Mucosa of rectum (tissue), 2 donors: ENCODE results near the gene FAM199X.

Experiments used
- H3K27ac ChIP-seq, 2 donors: one replicate each; pipeline ENCODE4 v1.7.0; 2013; ENCODE audit warnings: inconsistent platforms in 2 of 2, low read depth in 2 of 2, low read length in 2 of 2
- H3K27me3 ChIP-seq, 2 donors: one replicate each; pipeline ENCODE4 v1.7.0; 2013; ENCODE audit warnings: low read length in 2 of 2; ENCODE audit not compliant: control insufficient read depth in 2 of 2, insufficient read depth in 2 of 2
- H3K36me3 ChIP-seq, 2 donors: one replicate each; pipeline ENCODE4 v1.7.0; 2013; ENCODE audit warnings: low read length in 2 of 2; ENCODE audit not compliant: control insufficient read depth in 2 of 2, insufficient read depth in 2 of 2
- H3K4me1 ChIP-seq, 2 donors: one replicate each; pipeline ENCODE4 v1.7.0; 2013; ENCODE audit warnings: low read length in 2 of 2, mild to moderate bottlenecking in 1 of 2; ENCODE audit not compliant: control insufficient read depth in 2 of 2, insufficient read depth in 2 of 2
- H3K4me3 ChIP-seq, 2 donors: one replicate each; pipeline ENCODE4 v1.7.0; 2013; ENCODE audit warnings: low read length in 2 of 2
- H3K9ac ChIP-seq, 2 donors: one replicate each; pipeline ENCODE4 v1.7.0; 2013; ENCODE audit warnings: low read length in 2 of 2, low read depth in 1 of 2, mild to moderate bottlenecking in 1 of 2
- H3K9me3 ChIP-seq, 2 donors: one replicate each; pipeline ENCODE4 v1.7.0; 2013; ENCODE audit warnings: low read length in 2 of 2; ENCODE audit not compliant: control insufficient read depth in 2 of 2
- donor health status: healthy.
- donor health status: Normal muscosa, but diverticular disease.

The FAM199X gene

DNA sequence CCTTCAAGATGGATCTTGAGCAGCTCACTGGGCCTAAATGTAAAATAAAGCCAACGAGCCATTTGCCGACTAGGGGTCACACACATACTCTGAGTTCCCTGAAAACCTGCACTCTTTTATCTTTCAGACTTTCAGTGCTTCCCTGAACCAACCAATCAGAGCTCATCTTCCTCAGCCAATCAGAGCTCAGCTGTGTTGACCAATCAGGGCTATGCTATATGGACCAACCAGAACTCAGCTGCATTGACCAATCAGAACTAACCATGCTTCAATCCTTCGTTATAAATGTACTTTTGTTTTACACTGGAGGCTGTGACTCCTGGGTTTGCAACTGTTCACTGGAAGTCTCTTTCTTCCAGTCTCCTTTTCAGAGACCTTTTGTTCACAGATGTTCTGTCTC lies 28.8 kb upstream of the FAM199X start:
- Histone ChIP-seq H3K4me3 (no peak overlapping the region), H3K9ac (no peak overlapping the region), H3K27ac (no peak overlapping the region), H3K27me3 (no peaks in the 10 kb centered on the region), H3K4me1 (peaks cover 0 to 4% of the 10 kb centered on the region in 2 donors), H3K9me3 (no peaks in the 10 kb centered on the region), H3K36me3 (no peaks in the 10 kb centered on the region)

DNA sequence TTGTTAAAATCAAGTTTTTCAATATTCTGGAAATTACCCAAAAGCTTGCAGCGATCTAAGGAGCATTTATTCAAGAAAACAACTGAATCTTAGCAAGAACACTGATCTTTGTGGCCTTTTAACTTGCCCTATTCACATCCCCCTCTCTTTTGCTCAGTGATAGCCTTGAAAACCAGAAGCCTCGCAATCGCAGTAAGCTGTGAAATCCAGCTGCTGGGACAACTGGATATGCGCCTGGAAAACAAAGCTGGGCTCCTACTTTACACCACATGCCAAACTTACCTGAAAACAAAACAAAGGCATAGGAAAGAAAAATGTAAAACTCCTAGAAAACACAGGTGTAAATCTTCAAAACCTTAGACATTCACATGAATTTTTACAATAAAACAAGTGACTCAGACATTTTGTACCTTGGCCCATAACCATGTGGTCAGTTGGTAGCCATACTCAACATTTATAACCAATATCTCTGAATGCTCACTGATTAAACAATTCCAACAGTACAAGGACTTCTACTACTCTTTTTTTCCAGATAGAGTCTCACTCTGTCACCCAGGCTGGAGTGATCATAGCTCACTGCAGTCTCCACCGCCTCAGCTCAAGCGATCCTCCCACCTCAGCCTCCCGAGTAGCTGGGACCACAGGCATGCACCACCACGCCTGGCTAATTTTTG lies 25.0 kb upstream of the FAM199X start:
- no peak overlapping the region for H3K9ac ChIP-seq
- H3K27me3 ChIP-seq, result no peaks in the 10 kb centered on the region
- no peak overlapping the region for H3K27ac ChIP-seq
- H3K4me3 ChIP-seq, result no peak overlapping the region
- peaks cover 0 to 2% of the 10 kb centered on the region in 2 donors for H3K4me1 ChIP-seq
- no peaks in the 10 kb centered on the region for H3K36me3 ChIP-seq
- no peaks in the 10 kb centered on the region for H3K9me3 ChIP-seq

DNA sequence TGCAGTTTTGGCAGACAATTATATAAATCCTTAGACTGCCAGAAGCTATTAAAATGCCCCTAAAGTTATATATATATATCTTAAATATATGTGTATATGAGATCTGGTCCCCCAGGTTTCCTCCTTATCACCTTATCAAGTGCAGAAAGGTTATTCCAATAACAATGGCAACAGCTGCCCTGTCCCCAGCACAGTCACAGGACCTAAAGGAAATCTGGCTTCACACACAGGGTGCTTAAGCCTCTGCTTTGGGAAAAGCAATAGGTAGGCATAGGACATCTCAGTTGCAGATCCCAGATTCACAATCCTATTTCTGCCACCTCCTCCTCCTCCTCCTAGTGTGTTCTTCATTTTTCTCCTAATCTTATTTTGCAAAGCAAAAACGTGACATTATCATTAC lies 15.2 kb upstream of the FAM199X start:
- no peaks in the 10 kb centered on the region for H3K27me3 ChIP-seq
- no peak overlapping the region for H3K4me3 ChIP-seq
- H3K36me3 ChIP-seq, result no peaks in the 10 kb centered on the region
- no peaks in the 10 kb centered on the region for H3K9me3 ChIP-seq
- no peak overlapping the region for H3K27ac ChIP-seq
- no peaks in the 10 kb centered on the region for H3K4me1 ChIP-seq
- no peak overlapping the region for H3K9ac ChIP-seq

DNA sequence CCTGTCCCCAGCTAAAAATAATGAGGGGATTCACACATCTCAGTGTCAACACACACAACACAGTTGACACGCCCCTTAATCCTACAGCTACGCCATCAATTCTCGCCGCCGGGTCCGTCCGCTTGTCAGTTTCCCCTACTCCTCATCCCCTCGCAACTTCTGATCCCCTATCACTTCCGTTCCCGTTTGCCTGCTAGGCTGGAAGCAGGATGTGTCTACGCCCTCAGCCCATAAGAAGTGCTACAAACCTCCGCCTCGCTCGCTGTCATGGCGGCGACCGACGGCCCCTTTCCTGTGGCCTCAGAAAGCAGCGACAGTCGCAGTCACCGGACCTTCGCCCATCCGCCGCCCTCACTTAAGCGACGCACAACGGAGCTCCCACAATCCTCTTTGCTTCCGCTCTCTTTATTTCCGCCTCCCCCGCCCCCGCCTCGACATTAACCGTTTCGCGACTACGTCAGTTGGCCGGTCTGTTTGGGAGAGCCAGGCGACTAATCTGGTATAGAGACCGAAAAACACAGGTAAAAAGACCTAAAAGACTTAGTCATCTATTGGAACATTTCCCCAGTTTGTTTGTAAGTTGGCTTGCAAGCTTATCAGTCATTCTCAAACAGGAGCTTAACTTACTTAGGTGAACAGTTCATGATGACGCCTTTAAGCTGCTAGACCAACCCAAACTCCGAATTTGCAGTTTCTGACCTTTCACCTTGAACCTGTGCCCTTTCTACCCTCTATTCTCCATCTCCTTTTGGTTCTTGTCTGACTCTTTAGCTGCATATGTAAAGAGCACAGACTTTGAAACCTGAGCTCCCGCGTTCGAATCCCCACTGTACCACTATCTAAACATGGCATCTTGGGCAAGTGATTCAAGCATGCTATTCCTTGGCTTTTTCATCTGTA lies 9.4 kb upstream of the FAM199X start, which contains the start of gene SLC25A53:
Gene SLC25A53 (minus strand): TSS at position 380 of the 900 bp plus-strand sequence. CDS start 51,752 bp downstream, outside the sequence.
- Histone ChIP-seq H3K9me3 (no peaks in the 10 kb centered on the region), H3K27me3 (peaks cover 0 to 4% of the 10 kb centered on the region in 2 donors), H3K27ac (peak within 1 kb of the TSS; percentile 88 to 90), H3K4me3 (peak within 1 kb of the TSS; percentile 79 to 84), H3K9ac (peak within 1 kb of the TSS; percentile 63 to 81), H3K4me1 (no peaks in the 10 kb centered on the region), H3K36me3 (no peaks in the 10 kb centered on the region)

DNA sequence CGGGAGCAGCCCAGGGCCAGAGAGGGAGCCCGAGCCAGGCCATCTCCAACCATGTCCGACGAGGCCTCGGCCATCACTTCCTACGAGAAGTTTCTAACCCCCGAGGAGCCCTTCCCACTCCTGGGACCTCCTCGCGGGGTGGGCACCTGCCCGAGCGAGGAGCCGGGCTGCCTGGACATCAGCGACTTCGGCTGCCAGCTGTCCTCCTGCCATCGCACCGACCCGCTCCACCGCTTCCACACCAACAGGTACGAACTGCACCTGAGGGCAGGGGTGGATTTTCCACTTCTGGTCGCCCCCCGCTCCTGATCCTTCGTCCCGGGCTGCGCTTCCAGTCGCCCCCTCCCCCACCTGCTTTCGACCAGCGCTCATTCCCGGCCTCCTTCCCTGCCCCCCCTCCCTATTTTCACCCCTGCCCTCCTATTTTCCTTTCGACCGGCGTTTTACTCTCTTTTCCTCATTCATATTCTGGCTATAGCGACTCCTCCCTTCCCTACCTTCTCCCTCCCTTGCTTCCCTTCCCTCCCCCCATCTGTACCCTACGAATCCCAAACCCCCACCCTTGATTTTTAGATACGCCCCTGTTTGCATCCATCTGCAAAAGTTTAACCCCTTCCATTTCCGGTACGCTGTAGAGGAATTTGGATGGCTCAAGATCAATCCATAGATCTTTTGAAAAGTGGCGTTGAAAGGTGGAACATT lies 633 bp downstream of the FAM199X start:
- H3K9ac ChIP-seq, result peak overlapping the region; percentile 64 to 83

DNA sequence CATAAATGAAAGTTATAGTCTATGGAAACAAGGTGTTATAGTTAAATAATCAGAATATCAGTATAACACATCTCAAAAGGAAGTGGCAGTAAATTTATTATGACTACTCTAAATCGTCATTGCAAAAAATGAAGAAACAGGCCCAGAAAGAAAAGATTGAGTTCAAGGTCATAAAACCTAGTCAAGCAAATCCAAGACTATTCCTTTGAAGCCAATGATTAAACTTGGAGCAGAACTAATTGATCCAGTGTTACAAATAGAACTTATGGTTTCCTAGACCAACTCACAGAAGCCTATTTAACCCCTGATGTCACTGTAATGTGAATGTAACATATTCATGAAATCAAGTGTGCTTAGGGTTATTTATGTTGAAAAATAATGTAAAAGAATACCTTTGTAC lies 1.9 kb downstream of the FAM199X start:
- H3K4me3 ChIP-seq, result no peak overlapping the region
- H3K4me1 ChIP-seq, result peaks cover 2 to 10% of the 10 kb centered on the region in 2 donors
- H3K27ac ChIP-seq, result no peak overlapping the region
- H3K27me3 ChIP-seq, result peaks cover 0 to 1% of the 10 kb centered on the region in 2 donors
- no peaks in the 10 kb centered on the region for H3K9me3 ChIP-seq
- H3K36me3 ChIP-seq, result no peaks in the 10 kb centered on the region
- no peak overlapping the region for H3K9ac ChIP-seq

More for the DNA sequence above, 633 bp downstream of the FAM199X start:
- peak overlapping the region; percentile 79 to 81 for H3K4me3 ChIP-seq
- peaks cover 2 to 10% of the 10 kb centered on the region in 2 donors for H3K4me1 ChIP-seq
- H3K27ac ChIP-seq, result peak overlapping the region; percentile 79 to 80
- H3K9me3 ChIP-seq, result no peaks in the 10 kb centered on the region
- H3K27me3 ChIP-seq, result no peaks in the 10 kb centered on the region
- no peaks in the 10 kb centered on the region for H3K36me3 ChIP-seq

DNA sequence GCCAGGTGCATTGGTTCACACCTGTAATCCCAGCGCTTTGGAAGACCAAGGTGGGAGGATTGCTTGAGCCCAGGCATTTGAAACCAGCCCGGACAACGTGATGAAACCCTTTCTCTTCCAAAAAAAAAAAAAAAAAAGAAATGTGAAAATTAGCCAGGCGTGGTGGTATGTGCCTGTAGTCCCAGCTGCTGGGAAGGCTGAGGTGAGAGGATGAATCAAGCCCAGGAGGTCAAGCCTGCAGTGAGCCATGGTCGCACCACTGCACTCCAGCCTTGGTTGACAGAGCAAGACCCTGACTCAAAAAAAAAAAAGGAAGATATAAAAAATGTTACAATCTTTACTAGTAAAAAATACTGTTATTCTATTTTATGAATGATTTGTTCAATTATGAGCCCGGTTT lies 5.9 kb downstream of the FAM199X start:
- H3K4me3 ChIP-seq, result no peak overlapping the region
- H3K36me3 ChIP-seq, result no peaks in the 10 kb centered on the region
- peaks cover 0 to 1% of the 10 kb centered on the region in 2 donors for H3K27me3 ChIP-seq
- H3K4me1 ChIP-seq, result peaks cover 0 to 6% of the 10 kb centered on the region in 2 donors
- H3K27ac ChIP-seq, result no peak overlapping the region
- no peaks in the 10 kb centered on the region for H3K9me3 ChIP-seq
- no peak overlapping the region for H3K9ac ChIP-seq

DNA sequence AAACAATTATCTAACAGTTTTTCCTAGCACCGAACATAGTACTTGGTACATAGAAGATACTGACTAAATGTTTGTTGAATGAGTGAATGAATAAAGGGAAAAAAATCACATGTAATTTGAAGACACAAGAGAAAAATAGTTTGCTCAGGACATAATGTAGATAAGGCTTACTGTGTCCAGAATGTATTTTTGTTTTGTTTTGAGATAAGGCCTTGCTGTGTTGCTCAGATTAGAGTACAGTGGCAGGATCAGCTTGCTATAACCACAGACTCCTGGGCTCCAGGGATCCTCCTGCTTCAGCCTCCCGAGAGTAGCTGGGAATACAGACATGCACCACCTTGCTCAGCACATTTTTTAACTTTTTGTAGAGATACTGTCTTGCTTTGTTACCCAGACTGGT lies 6.5 kb downstream of the FAM199X start:
- no peaks in the 10 kb centered on the region for H3K36me3 ChIP-seq
- peaks cover 0 to 1% of the 10 kb centered on the region in 2 donors for H3K27me3 ChIP-seq
- H3K4me3 ChIP-seq, result no peak overlapping the region
- no peak overlapping the region for H3K9ac ChIP-seq
- no peaks in the 10 kb centered on the region for H3K9me3 ChIP-seq
- peaks cover 0 to 1% of the 10 kb centered on the region in 2 donors for H3K4me1 ChIP-seq
- H3K27ac ChIP-seq, result no peak overlapping the region

DNA sequence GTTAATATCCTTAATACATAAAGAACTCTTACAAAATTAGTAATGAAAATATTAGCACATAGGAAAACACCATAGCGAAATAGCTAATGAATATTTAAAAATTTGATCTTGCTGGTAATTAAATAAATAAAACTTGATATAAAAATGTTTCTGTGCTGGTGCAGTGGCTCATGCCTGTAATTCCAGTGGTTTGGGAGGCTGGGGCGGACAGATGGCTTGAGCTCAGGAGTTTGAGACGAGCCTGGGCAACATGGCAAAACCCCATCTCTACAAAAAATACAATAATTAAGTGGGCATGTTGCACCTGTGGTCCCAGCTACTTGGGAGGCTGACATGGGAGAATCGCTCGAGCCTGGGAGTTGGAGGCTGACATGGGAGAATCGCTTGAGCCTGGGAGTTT lies 7.6 kb downstream of the FAM199X start:
- Histone ChIP-seq H3K27ac (no peak overlapping the region), H3K4me1 (no peaks in the 10 kb centered on the region), H3K4me3 (no peak overlapping the region), H3K36me3 (no peaks in the 10 kb centered on the region), H3K9ac (no peak overlapping the region), H3K27me3 (peaks cover 0 to 1% of the 10 kb centered on the region in 2 donors), H3K9me3 (no peaks in the 10 kb centered on the region)
